NCI-H446 treated with DMSO at 0.1 percent for 48 hours (cell line): ENCODE results near the gene ST6GALNAC6.
A peak's percentile ranks its signal among the peaks of the same experiment; 100 is the strongest.

Experiments
- DNase-seq: peaks from one replicate; lab custom pipeline; 2025; lab: John Stamatoyannopoulos, UW

Gene ST6GALNAC6

DNA sequence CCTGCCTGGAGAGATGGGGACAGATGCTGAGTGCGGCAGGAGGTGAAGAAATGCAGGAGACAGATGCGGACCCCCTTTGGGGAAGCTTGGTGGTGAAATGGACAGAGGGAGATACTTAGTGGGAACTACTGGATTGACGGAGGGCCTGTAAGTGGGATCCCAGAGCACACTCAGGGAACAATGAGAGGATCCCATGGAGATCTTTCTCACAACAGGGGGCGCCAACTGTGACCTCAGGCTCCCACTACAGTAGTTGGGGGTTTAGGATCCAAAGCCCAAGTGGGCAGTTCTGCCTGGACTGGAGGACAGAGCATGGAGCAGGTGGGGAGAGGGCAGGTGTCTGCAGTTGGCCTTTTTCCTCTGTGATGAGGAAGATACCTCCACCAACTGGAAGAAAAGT is 34.8 kb upstream of the ST6GALNAC6 start:
- DNase-seq = no peak

DNA sequence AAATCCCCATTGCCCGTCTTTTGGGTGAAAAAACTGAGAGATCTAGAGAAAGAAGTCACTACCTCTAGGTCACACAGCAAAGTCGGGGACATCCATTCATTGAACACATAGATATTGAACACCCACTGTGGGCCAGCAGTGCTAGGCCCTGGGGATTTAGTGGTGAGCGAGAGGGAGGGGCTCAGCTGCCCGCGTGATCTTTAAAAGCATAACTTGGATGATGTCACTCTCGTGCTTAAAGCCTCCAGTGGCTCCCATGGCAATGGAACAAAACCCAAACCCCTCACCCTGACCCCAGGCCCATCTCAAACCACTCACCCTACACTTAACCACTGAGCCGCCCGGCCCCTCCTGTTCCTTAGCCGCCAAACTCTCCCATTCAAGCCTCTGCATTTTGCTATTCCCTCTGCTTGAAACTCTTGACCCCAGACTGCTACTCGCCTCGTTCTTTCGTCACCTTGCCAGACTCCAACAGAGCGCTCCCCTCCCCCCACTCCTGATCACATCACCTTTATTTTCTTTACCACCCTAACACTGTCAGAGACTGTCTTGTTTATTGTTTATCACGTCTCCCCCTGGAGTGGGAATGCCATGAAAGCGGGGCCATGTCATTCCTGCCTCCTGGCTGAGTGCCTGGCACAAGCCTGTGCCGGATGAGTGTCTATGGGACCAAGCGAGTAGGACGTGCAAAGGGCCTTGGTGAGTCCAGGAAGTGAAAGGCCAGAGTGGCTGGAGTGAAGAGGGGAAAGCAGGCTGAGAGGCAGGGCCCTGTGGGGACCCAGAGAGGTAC is 31.9 kb upstream of the ST6GALNAC6 start:
- no peak for DNase-seq

DNA sequence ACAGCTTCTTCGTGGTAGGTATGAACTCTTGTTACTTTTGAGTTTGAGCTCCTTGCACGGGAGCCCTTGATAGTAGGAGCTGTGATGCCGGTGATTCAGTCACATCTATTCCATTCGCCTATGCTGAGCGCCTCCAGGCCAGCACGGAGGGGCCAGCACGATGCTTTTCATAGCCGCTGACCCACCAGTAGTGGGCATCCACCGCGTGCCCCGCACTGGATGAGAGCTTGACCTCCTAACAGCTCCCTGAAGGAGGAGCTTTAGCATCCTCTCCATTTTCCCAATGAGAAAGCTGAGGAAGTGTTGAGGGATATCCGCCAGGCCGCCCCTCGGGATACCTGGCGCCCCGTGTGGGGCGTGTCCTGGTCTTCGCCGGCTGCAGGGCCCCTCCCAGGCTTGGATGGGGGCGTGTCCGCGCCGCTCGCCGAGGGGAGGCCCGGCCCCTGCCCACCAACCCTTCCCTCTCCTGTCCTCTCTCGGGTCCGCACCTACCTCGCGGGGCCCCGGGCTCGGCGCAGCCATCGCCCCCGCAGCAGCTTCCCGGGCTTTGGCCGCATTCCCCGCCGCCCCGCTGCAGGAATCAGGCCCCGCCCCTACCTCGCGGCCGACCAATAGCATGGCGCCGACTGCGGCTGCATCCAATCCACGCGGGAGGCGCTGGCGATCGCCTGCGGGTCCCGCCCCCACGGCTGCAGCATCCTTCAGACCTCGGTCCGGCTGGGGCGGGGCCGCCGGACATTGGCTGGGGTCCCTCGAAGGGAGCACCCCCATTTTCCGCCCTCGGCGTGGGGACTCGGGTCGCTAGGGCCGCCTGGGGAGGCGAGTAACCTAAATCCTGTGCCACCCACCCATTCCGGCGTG is 31.1 kb upstream of the ST6GALNAC6 start, which contains the start of gene PIP5KL1:
Gene PIP5KL1, minus strand, starts transcription at position 547 of the 861 bp plus-strand sequence. Its CDS starts 25 bp downstream, at position 522.
- peak; percentile 24 for DNase-seq

DNA sequence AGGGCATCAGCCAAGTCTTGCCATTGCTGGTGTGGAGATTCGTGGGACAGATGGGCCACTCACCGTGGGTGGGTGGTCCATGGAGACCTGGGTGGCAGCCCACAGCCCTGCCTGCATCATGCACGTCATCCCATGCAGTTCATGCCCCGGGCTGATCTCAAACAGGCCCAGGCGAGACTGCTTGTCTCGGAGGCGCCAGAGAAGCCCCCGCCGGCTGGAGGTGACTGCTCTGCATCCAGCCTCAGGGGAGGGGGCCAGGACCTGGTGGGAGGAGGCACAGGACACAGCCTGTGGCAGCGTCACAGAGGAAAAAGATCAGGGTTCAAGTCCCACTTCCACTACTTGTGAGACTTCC is 30.2 kb upstream of the ST6GALNAC6 start:
- DNase-seq = no peak

DNA sequence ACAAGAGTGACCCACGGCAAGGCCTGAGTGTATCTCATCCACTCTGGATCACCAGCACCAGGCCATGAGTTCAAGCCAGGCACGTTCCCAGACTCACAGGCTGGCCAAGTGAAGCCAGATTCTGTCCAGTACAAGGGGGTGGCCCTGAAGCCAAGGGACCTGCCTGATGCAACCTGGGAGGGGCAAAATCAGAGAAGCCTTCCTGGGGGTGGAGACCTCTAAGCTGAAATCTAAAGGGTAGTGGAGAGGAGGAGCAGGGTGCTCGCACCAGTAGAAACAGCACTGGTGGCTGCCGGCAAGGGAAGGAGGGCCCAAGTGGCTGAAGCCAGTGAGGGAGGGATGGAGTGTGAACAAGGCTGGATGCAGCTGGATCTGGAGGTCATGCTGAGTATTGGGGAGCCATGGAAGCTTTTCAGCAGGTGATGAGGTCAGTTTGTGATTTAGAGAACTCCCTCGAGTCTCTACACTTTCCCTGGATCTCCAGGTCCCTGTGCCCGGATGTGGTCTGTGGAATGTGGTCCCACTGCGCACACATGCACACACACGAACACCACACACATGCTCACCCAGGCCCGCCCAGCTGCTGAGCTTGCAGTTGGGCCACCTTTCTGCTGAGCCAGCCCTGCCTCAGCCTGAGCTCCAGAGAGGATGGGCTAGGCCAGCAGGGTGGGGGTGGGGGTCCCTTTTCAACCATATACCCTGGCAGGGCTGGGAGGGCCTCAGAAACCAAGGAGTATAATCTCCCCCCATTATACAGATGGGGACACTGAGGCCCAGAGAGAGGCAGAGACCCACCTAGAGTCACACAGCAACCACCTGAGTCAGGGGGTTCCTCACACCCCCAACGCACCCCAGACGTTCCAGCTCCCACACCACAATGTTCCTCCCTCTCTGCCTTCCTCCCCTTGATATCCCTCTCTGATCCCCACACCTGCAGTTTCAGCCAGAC is 29.5 kb upstream of the ST6GALNAC6 start:
- no peak for DNase-seq

DNA sequence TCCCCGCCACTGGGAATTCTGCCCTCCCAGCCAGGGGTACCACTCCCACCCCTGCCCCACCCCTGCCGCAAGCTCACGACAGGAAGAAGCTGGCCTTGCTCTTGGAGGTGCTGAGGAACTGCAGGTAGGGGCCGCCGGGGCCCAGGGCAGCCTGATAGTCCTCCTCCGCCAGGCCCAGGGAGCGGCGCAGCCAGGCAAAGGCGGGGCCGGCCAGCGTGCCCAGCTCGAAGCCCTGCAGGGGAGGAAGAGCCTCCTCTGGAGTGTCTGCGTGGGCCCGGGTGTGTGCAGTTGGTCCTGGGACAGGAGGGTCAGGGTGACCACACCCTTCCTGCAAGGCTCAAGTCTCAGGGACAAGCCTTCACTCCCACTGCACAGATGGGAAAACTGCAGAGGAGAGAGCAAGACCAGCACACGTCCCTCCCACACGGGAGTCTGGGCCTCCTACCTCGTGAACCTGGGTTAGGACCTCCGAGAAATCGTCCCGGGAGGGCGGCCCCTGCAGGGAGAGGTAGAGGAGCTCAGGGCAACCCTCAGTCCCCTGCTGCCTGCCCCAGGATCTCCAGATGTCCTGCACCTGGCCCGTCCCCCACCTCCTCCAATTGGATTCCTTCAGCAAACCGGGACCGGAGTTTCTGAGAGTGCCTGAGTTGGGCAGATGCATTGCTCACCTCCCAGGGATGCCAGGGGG is 28.7 kb upstream of the ST6GALNAC6 start:
- no peak for DNase-seq

DNA sequence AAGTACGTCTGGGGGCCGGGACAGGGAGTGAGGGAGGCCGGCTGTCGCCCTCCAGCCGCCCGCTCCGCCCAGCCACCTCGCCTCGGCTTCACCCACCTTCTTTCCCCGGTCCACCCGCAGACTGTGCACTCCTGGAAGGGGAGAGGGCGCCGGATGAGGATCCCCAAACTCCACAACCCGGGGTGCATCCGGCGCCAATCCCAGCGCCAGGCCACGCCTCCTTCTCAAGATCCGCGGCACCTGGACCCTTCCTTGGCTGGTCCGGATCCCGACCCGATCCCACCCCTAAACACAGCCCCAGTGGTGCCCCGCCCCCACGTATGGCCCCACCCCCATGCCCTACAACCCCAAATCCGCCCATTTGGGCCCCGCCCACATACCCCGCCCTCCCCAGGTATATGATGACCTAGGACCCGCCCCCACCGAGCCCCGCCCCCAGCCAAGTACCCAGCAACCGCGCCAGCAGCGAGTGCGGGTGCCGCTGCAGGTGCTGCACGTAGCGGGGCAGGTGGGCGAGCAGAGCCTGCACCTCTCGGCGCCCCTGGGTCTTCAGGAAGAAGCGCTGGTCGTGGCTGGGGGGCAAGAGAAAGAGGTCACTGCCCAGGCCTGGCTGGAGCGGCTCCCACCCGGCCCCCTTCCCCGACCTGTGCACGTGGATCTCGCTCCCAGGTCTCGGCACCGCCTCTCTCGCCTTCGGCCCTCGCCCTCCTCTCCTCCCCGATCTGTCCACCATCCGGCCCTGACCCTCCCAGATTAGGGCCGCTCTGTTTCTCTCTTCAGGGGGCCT is 28.0 kb upstream of the ST6GALNAC6 start:
- no peak for DNase-seq

DNA sequence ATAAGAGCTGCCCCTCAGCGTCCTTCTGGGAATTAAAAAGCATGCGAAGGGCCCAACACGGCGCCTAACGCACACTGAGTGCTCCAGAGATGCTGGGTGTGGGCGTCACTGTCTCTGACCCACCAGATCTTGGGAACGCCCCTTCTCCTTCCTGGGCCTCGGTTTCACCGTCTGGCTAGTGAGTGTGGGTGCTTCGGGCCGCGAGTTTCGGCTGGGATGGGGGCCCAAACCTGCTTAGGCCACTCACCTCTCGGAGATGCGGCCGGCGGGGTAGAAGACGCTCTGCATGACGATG is 27.4 kb upstream of the ST6GALNAC6 start:
- DNase-seq = no peak

DNA sequence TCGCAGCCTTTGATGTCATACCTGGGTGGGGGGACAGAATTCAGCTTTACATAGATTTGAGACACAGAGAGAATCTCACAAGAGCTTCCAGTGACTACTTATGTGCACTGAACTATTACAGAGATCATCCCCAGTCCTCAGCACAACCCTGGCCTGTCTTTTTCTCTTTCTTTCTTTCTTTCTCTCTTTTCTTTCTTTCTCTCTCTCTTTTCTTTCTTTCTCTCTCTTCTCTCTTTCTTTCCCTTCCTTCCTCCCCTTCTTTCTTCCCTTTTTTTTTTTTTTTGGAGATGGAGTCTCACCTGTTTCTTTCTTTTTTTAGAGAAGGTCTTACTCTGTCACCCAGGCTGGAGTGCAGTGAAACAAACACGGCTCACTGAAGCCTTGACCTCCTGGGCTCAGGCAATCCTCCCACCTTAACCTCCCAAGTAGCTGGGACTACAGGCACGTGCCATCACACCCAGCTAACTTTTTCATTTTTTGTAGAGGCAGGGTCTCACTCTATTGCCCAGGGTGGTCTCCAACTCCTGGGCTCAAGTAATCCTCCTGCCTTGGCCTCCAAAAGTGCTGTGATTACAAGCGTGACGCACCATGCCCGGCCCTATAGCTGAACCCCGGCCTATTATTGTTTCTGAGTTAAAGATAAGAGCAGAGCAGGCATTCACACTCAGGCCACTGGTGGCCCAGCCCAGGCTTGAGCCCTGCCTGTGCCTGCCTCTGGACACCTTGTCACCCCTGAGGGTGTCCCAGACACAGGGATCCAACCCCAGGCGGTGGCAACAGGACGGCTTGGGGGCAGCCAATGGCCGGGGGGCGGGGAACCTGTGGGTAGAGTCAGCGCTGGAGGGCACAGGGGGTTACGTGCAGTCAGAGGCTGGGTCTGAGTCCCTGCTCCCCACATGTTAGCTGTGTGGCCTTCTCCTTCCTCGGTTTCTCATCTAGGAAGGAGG is 26.8 kb upstream of the ST6GALNAC6 start:
- no peak for DNase-seq

DNA sequence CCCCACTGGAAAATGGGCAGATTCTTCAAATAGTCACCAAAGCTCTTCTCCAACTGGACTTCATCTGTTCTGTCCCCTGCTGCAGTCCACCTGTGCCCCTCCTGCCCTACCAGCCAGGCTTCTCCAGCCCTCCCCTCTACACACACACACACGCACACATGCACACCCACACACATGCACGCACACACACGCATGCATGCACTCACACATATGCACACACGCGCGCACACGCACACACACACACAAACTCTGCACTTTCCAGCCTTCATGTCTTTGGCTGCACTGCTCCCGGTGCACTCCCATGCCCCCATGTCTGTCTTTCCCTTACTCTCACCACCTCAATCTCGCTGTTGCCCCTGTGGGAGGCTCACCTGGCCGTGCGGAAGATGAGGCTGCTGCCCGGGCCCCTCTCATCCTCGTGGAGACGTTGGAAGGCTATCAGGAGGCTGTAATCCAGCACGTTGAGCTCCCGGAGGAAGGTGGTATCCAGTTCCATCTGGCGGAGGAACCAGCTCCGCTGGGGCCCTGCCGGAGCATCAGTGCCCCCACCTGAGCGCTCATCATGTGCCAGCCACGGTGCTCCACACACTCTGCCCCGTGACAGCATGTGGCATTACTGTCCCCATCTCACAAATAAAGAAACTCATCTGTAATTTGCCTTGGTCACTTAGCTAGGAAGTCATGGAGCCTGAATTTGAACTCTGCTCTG is 25.5 kb upstream of the ST6GALNAC6 start:
- no peak for DNase-seq

DNA sequence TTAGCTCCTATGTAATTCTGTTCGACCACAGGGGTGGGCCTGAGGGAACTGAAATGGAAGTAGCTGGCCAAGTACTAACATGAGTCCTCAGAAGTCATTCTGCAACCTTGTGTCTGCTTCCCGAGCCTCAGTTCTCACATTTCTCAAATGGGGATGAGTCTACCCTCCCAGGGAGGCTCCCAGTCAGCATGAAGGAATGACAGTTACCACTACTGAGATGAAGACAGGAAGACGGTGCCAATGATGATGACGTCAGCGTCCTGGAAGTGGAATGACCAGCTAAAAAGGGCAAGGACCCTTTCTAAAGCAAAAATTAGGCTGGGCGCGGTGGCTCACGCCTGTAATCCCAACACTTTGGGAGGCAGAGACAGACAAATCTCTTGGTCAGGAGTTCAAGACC is 24.4 kb upstream of the ST6GALNAC6 start:
- DNase-seq = no peak

DNA sequence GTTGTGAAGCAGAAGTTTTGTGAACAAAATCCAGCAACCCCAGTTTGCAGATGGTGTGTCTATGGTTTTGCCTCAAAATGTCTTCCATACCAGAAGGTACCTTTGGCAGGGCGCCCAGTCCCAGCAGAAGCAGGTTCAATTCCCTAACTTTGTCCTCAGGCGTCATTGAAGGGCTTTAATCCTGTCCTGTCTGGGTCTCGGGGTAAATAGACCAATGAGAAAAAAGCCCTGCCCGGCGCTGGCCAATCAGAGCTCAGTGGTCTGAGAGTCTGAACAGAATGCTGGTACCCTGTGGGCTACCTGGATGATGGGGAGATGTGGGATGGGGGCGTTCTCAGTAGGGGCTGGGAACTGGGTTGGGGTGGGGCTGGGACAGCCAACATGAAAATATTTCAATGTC is 23.6 kb upstream of the ST6GALNAC6 start:
- DNase-seq = no peak

DNA sequence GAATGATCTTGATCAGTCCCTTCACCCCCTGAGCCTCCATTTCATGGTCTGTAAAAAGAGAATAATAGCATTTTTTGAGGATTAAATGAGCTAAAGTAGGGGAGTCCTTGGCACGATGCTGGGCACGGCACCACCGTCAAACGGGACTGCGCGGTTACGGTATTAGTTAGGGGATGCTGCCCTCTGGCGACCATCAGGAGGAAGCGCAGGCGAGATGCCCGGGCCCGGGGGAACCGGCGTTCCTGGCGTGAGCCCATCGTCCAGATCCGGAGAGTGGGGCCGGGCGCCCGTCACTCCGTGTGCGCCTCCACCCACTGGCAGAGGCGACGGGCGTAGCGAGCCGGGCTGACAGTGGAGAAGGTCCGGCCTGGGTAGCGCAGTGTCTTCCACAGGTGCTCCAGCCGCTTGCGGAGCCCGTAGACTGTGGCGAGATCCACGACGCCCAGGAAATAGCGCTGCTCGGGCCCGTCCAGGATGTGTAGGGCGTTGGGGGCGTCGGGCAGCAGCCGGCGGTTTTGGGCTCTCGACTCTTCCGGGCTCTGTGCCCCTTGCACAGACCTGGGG is 22.2 kb upstream of the ST6GALNAC6 start:
- no peak for DNase-seq

DNA sequence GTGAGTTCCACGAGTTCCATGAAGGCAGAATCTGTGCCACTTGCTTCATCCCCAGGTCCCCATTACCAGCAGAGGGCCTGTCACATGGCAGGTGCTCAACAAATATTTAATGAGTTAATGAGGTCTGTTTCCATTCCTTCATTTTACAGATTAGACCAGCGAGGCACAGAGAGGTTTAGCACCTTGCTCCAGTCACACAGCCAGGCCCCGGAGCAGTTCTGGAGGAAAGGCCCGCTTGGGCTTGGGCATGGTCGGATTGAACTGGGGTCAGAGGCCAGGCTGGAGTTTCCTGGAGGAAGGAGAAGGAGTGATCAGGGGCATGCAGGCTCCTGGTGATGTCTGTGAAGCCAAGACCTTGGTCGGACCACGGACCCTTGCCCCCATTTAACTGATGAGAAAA is 21.4 kb upstream of the ST6GALNAC6 start:
- DNase-seq = no peak

DNA sequence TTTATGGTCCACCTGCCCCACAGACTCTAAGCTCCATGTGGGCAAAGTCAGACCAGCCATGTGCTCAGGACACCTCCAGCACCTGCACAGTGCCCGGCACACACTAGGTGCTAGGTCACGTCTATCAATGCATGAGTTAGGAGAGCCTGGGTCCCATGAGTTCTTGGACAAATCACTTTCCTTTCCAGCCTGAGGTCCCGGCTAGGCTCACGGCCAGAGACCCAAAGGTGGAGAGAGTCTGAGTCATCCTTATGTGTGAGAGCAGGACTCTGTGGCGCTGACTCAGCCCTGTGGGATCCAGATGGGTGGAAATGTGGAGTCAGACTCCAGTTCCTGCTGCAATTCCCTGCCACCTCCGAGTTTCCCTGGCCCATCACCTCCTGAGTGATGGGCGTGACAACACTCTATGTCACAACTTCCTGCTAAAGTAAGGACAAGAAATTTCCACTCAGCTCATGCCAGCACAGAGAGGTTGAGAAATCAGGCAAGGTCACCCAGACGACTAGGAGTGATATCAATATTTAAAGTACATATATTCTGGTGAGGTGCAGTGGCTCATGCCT is 19.9 kb upstream of the ST6GALNAC6 start:
- no peak for DNase-seq

DNA sequence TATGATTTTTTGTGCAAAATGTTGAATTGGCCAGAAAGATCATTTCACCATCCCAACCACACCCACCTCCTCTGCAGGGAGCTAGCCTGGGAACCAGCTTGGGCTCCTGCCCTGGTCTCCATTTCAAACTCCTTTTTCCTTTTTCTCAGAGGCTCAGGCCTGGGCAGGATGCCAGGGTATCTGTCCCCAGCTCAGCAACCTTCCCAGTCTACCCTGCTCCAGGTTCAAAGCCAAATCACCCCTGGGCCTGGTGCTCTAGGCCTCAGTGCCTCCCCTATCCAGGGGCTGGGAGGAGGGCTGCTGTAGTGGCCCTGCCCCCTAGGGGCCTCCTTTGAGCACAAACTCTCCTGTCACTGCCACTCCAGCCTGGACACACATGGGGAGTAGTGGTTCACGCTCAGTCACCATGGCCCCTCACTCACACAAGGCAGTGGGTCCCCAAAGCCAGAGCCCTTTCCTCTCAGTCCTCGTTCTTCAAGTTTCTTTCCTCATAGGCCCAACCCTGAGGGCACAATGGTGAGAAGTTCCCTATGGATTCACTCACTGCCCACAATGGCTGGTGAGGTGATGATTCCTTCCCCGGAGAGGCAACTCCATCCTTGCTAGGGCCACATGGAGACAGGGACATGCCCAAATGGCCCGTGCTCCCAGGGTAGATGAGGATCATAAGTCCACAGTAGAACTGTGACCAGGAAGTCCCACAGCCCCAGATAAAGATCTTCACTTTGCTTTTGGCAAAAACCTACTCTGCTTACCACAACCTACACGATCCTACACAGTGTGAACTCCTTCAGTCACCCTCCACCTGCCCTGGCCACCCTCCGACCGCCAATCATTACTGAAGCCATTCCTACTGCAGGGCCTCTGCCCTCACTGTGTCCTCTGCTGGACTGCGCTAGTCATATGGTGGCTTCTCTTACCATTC is 19.0 kb upstream of the ST6GALNAC6 start:
- no peak for DNase-seq

DNA sequence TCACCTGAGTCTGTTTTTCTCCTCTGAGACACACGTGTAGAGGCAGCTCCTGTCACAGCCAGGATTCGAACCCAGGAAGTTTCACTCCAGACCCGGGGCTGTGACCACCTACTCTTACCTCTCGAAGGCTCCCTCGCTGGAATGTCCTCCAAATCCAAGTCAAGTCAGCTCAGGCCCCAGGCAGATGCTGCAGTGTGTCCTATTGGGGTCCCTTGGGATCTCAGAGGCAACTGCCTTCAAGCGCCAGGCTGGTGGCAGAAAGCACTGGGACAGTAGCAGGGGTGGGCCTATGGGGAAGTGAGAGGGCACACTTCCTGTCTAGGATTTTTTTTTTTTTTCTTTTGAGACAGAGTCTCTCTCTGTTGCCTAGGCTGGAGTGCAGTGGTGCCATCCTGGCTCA is 18.2 kb upstream of the ST6GALNAC6 start:
- no peak for DNase-seq
